Kidney (tissue), 14 donors: Measurements from ENCODE around the gene TRPM3. TPM values are rescaled to one million over a fixed set of nuclear protein-coding genes. Genes with fewer than 3 reads are reported as not detected.

Experiments
- DNase-seq, 5 donors: peaks; one replicate each; pipeline ENCODE4 v3.0.0-alpha.2; 2013 to 2020
- FAIRE-seq: peaks from 2 replicates; lab custom pipeline; 2012; peaks lifted over from hg19 to GRCh38; lab: Jason Lieb, UNC
- H3K27ac ChIP-seq, 2 donors: one replicate each; pipeline ENCODE4 v1.7.0; 2013; ENCODE audit warnings: low read depth in 2 of 2, low read length in 2 of 2, inconsistent platforms in 1 of 2
- H3K27me3 ChIP-seq: one replicate; pipeline ENCODE4 v1.7.1; 2013; ENCODE audit warnings: low read length, inconsistent platforms; ENCODE audit not compliant: control insufficient read depth, insufficient read depth
- H3K36me3 ChIP-seq, 3 donors: one replicate each; pipeline versions ENCODE4 v1.7.0 to v1.7.1; 2013; ENCODE audit warnings: low read length in 3 of 3, control low read depth in 1 of 3, inconsistent platforms in 1 of 3; ENCODE audit not compliant: insufficient read depth in 3 of 3, control insufficient read depth in 2 of 3
- H3K4me1 ChIP-seq, 3 donors: one replicate each; pipeline versions ENCODE4 v1.7.0 to v1.7.1; 2013; ENCODE audit warnings: low read length in 3 of 3, inconsistent platforms in 1 of 3, low read depth in 1 of 3; ENCODE audit not compliant: control insufficient read depth in 2 of 3, insufficient read depth in 2 of 3
- H3K4me3 ChIP-seq, 3 donors: one replicate each; pipeline versions ENCODE4 v1.7.0 to v1.8.1; 2013; ENCODE audit warnings: low read length in 3 of 3, control low read depth in 1 of 3, inconsistent platforms in 1 of 3
- H3K9ac ChIP-seq, 3 donors: one replicate each; pipeline versions ENCODE4 v1.7.0 to v1.7.1; 2013; ENCODE audit warnings: low read length in 3 of 3, control low read depth in 1 of 3, inconsistent platforms in 1 of 3
- H3K9me3 ChIP-seq, 3 donors: one replicate each; pipeline versions ENCODE4 v1.7.0 to v1.7.1; 2013; ENCODE audit warnings: low read length in 3 of 3, control low read depth in 1 of 3, inconsistent platforms in 1 of 3; ENCODE audit not compliant: control insufficient read depth in 2 of 3, insufficient read depth in 1 of 3
- CTCF ChIP-seq: IDR thresholded peaks from 3 replicates; pipeline ENCODE4 v1.5.1; 2012; ENCODE audit warnings: mild to moderate bottlenecking, moderate library complexity, borderline replicate concordance; ENCODE audit not compliant: insufficient read depth; ENCODE audit errors: extremely low read depth
- intact Hi-C: fragments of 100-400 bp; cut with DNase I; formaldehyde crosslinking; loops from one replicate; pipeline ENCODE4 v1.11.1; 2022
- polyA plus RNA-seq: library from polyadenylated mRNA; stranded (reverse); fragments of 350-450 nt; fragmentation: Illumina TruSeq; extraction: RNeasy Lipid Tissue Mini Kit (QIAGEN cat#74804); gene quantifications from one replicate; pipeline ENCODE4 v1.2.3, GENCODE V29; 2014; ENCODE audit warnings: low read depth, low replicate concordance; ENCODE audit not compliant: insufficient read depth
- total RNA-seq: library from RNA; stranded (reverse); fragmentation: NEBNext Ultra II Directional; extraction: Animal tissue kit (Norgen Biotek cat#: 25700); gene quantifications from one replicate; pipeline ENCODE4 v1.2.1, GENCODE V29; 2021
- donor health status: control.
- donor health status: control.
- donor health status: control.
- donor health status: control.
- donor health status: control.
- donor health status: DM: yes; HTN: yes; CAD: no.
- donor health status: Normal renal cell carcinoma (clear cell type).

The TRPM3 gene
- total and polyA plus RNA-seq, 2 donors from 2014 or later: 8.8 to 11.4 TPM

- intact Hi-C loops: no loop called here
- FAIRE-seq: no peak
- Histone ChIP-seq H3K9ac (no peak overlapping the region), H3K36me3 (no peaks in the 10 kb centered on the region), H3K4me3 (no peak overlapping the region), H3K9me3 (no peaks in the 10 kb centered on the region), H3K27me3 (no peaks in the 10 kb centered on the region), H3K27ac (no peak overlapping the region), H3K4me1 (no peaks in the 10 kb centered on the region)
- no peak for TF ChIP-seq CTCF
- no peak for DNase-seq
Measured at GRCh38 chr9:71112866-71113265, 8.6 kb downstream of the TRPM3 start.

GRCh38 chr9:71108937-71109336 is 12.5 kb downstream of the TRPM3 start:
- Histone ChIP-seq H3K27ac (no peak overlapping the region), H3K27me3 (no peaks in the 10 kb centered on the region), H3K4me1 (no peaks in the 10 kb centered on the region), H3K4me3 (no peak overlapping the region), H3K36me3 (no peaks in the 10 kb centered on the region), H3K9me3 (no peaks in the 10 kb centered on the region), H3K9ac (no peak overlapping the region)
- FAIRE-seq: no peak
- TF ChIP-seq CTCF: no peak
- intact Hi-C loops: no loop called here
- DNase-seq: no peak

GRCh38 chr9:71106992-71107391 is 14.4 kb downstream of the TRPM3 start:
- Histone ChIP-seq H3K27ac (no peak overlapping the region), H3K27me3 (no peaks in the 10 kb centered on the region), H3K4me3 (no peak overlapping the region), H3K36me3 (no peaks in the 10 kb centered on the region), H3K4me1 (no peaks in the 10 kb centered on the region), H3K9ac (no peak overlapping the region), H3K9me3 (no peaks in the 10 kb centered on the region)
- no peak for TF ChIP-seq CTCF
- intact Hi-C loops: no loop called here
- DNase-seq (no peak), FAIRE-seq (no peak)

GRCh38 chr9:71105192-71105591 is 16.2 kb downstream of the TRPM3 start:
- Histone ChIP-seq H3K9ac (no peak overlapping the region), H3K4me3 (no peak overlapping the region), H3K36me3 (no peaks in the 10 kb centered on the region), H3K9me3 (no peaks in the 10 kb centered on the region), H3K27ac (no peak overlapping the region), H3K27me3 (no peaks in the 10 kb centered on the region), H3K4me1 (no peaks in the 10 kb centered on the region)
- FAIRE-seq: no peak
- DNase-seq: no peak
- TF ChIP-seq CTCF: no peak
- intact Hi-C loops: no loop called here
